Testis (tissue), 3 donors: ENCODE results near the gene NPIPB6. TPM values are rescaled to one million over a fixed set of nuclear protein-coding genes. Genes with fewer than 3 reads are reported as not detected.
A peak's percentile ranks its signal among the peaks of the same experiment; 100 is the strongest.

Experiments
- DNase-seq: peaks from one replicate; pipeline ENCODE4 v3.0.0-alpha.2; 2019
- H3K27ac ChIP-seq, 2 donors: fragments of 200-600 bp; sonication (generic); one replicate each; pipeline ENCODE4 v1.5.1; 2019
- H3K27me3 ChIP-seq: fragments of 200-600 bp; sonication (generic); one replicate; pipeline ENCODE4 v1.5.1; 2019
- H3K36me3 ChIP-seq: fragments of 200-600 bp; sonication (generic); one replicate; pipeline ENCODE4 v1.5.1; 2017; ENCODE audit warnings: low read depth; ENCODE audit errors: missing control alignments
- H3K4me1 ChIP-seq: fragments of 200-600 bp; sonication (generic); one replicate; pipeline ENCODE4 v1.5.1; 2019
- H3K4me3 ChIP-seq, 2 donors: fragments of 200-600 bp; sonication (generic); one replicate each; pipeline ENCODE4 v1.5.1; 2017 to 2019
- H3K9me3 ChIP-seq: fragments of 200-600 bp; sonication (generic); one replicate; pipeline ENCODE4 v1.5.1; 2017
- POLR2A ChIP-seq: fragments of 450-650 bp; IDR thresholded peaks from one replicate; pipeline ENCODE4 v1.6.1; 2017; ENCODE audit warnings: antibody characterized with exemption, mild to moderate bottlenecking, moderate library complexity
- WGBS, 2 donors: methylation state at CpG; one replicate each; pipeline ENCODE4 v1.1.5; 2018; 5-methylcytosine and 5-hydroxymethylcytosine counted together
- intact Hi-C: fragments of 100-400 bp; cut with DNase I; formaldehyde crosslinking; loops from one replicate; pipeline ENCODE4 v1.15.1; 2023; ENCODE audit warnings: low total_unique reads
- polyA plus RNA-seq: library from polyadenylated mRNA; stranded (reverse); fragments of 350-450 nt; fragmentation: Illumina TruSeq; extraction: RNeasy Lipid Tissue Mini Kit (QIAGEN cat#74804); gene quantifications from one replicate; pipeline ENCODE4 v1.2.3, GENCODE V29; 2014; ENCODE audit warnings: low read depth, low replicate concordance; ENCODE audit not compliant: insufficient read depth
- total RNA-seq, 2 donors: library from RNA; depleted of rRNA; stranded (reverse); fragments of >200 nt; gene quantifications; one replicate each; pipeline ENCODE4 v1.2.3, GENCODE V29; 2016
- TF ChIP-seq, protein P1 (sequence below), 3 experiments: fragments of 450-650 bp in 2 of 3; fragments of 200-600 bp in 1 of 3; sonication (generic) in 1 of 3; IDR thresholded peaks; one replicate each; pipeline ENCODE4 v1.5.1; 2016 to 2019; ENCODE audit warnings: antibody characterized with exemption in 3 of 3, mild to moderate bottlenecking in 2 of 3, moderate library complexity in 1 of 3

Gene NPIPB6
- total and polyA plus RNA-seq, 3 donors from 2014 or later: 16.7 to 47.5 (median 36.3) TPM

DNA sequence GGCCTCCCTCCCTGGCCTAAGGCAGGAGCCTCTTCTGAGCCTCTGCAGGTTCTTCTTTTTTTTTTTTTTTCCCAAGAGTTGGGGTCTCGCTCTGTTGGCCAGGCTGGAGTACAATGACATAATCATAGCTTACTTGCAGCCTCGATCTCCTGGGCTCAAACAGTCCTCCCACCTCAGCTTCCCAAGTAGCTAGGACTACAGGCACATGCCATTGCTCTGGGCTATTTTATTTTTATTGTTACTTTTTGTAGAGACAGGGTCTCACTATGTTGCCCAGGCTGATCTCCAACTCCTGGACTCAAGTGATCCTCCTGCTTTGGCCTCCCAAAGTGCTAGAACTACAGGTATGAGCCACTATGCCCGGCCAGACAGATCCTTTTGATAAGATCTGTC lies 38.4 kb downstream of the NPIPB6 start:
- Histone ChIP-seq H3K36me3 (no peaks in the 10 kb centered on the region), H3K27me3 (no peaks in the 10 kb centered on the region), H3K27ac (no peak overlapping the region), H3K4me1 (no peaks in the 10 kb centered on the region), H3K9me3 (no peaks in the 10 kb centered on the region), H3K4me3 (no peak overlapping the region)
- intact Hi-C loops: no loop called here
- DNase-seq: no peak
- TF ChIP-seq POLR2A: no peak
- TF ChIP-seq, protein P1, sequence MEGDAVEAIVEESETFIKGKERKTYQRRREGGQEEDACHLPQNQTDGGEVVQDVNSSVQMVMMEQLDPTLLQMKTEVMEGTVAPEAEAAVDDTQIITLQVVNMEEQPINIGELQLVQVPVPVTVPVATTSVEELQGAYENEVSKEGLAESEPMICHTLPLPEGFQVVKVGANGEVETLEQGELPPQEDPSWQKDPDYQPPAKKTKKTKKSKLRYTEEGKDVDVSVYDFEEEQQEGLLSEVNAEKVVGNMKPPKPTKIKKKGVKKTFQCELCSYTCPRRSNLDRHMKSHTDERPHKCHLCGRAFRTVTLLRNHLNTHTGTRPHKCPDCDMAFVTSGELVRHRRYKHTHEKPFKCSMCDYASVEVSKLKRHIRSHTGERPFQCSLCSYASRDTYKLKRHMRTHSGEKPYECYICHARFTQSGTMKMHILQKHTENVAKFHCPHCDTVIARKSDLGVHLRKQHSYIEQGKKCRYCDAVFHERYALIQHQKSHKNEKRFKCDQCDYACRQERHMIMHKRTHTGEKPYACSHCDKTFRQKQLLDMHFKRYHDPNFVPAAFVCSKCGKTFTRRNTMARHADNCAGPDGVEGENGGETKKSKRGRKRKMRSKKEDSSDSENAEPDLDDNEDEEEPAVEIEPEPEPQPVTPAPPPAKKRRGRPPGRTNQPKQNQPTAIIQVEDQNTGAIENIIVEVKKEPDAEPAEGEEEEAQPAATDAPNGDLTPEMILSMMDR (IDR thresholded peaks at IDR 0.05): no peak
- WGBS, 2 donors: 88 to 95% methylated on average over 3 of the region's 3 CpGs

DNA sequence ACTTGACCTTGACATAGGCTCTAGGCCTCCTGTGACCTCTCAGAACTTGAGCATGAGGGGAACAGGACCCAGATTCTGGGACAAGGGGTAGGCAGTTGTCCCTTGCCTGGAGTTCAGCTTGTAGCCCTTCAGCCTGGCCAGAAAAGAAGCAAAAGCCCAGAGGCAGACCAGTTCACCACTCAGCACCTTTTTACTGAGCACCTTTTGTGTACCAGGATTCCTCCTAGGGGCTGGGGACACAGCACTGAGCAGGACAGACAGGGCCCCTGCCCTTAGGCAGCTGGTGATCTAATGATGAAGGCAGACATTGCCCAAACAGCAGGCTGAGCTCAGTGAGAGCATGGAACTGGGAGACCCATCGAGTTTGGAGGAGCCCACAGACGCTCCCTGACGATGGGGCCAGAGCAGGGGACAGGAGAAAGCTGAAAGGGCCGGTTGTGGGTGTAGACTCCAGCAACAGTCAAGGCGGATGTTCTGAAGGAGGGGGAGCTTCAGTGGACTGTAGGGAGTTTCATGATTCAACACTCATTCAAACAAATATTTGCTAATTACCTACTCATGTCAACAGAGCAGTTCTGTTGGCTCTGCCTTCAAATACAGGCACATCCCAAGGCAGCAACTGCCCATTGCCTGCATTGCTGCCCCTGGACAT lies 38.9 kb downstream of the NPIPB6 start:
- H3K27me3 ChIP-seq: no peaks in the 10 kb centered on the region
- no peaks in the 10 kb centered on the region for H3K36me3 ChIP-seq
- intact Hi-C loops: no loop called here
- TF ChIP-seq POLR2A: no peak
- TF ChIP-seq, protein P1 (IDR thresholded peaks at IDR 0.05): no peak
- 78 to 86% methylated on average over 2 to 5 of the region's 5 CpGs for WGBS, 2 donors
- no peak for DNase-seq
- H3K4me3 ChIP-seq: no peak overlapping the region
- no peaks in the 10 kb centered on the region for H3K4me1 ChIP-seq
- no peak overlapping the region for H3K27ac ChIP-seq
- no peaks in the 10 kb centered on the region for H3K9me3 ChIP-seq

DNA sequence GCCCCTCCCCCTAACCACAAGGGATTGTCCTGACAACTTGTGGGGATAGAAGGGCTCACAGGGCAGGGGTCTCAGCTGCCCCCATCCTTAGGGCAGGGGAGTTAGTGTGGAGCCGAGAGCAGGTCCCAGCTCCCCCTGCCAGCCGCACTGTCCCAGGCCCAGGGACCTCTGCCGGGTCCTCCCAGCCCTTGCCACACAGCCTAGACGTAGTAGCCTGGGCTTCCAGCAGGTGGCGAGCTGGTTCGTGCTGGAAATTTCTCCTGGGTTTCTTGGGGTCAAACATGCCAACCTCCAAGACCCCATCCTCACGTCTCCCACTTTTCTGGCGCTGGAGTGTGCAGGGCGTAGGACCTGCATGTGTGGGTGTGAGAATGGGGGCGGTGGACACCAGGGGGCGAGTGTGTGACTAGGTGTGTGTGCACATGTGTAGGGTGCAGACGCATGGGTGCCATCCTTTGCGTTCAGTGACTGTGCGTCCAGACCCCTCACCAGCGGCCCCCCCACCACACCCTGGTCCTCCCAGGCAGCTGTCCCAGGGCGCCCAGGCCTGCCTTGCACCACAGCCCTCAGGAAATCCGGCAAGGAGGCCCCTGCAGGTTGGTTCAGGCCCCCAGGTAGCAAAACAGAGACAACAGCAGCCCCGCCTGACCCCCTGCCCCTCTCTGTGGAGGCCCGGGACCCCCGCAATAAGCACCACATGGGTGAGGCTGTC lies 41.5 kb downstream of the NPIPB6 start:
- no peak overlapping the region for H3K27ac ChIP-seq
- H3K36me3 ChIP-seq: no peaks in the 10 kb centered on the region
- no peaks in the 10 kb centered on the region for H3K4me1 ChIP-seq
- no peak for TF ChIP-seq POLR2A
- TF ChIP-seq, protein P1 (IDR thresholded peaks at IDR 0.05): peak; percentile 55 to 66 (median 55)
- no peaks in the 10 kb centered on the region for H3K27me3 ChIP-seq
- H3K9me3 ChIP-seq: no peaks in the 10 kb centered on the region
- peak; percentile 49 for DNase-seq
- H3K4me3 ChIP-seq: no peak overlapping the region
- 63 to 67% methylated on average over 7 to 18 of the region's 20 CpGs for WGBS, 2 donors
- intact Hi-C loops: no loop called here

DNA sequence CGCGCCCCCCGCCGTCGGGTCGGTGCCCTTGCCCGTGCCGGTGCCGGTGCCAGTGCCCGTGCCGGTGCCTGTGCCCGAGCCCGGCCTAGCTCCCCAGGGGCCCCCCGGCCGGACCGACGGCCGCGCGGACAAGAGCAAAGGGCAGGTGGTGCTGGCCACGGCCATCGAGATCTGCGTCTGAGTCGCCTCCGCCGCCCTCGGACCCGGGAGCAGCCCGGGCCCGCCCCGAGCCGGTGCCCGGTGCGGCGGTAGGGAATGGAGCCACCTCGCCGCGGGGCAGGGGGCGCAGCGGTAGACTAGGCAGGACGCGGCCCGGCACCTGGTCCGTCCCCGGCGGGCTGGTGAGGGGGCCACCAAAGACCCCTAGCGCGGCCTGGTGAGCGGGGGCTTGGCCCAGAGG lies 42.6 kb downstream of the NPIPB6 start:
- DNase-seq: no peak
- no peak for TF ChIP-seq POLR2A
- TF ChIP-seq, protein P1 (IDR thresholded peaks at IDR 0.05): no peak
- WGBS, 2 donors: 96% methylated on average over 49 of the region's 49 CpGs; no CpG with 5 or more reads in 1 of the 2 donors
- Histone ChIP-seq H3K27me3 (no peaks in the 10 kb centered on the region), H3K27ac (no peak overlapping the region), H3K4me3 (no peak overlapping the region), H3K9me3 (no peaks in the 10 kb centered on the region), H3K4me1 (no peaks in the 10 kb centered on the region), H3K36me3 (no peaks in the 10 kb centered on the region)
- intact Hi-C loops: no loop called here
